Renal cortical epithelial cell (primary cell): ENCODE data around the gene MTRF1. TPM values are rescaled to one million over a fixed set of nuclear protein-coding genes. Genes with fewer than 3 reads are reported as not detected.
A peak's percentile ranks its signal among the peaks of the same experiment; 100 is the strongest.
"Not testable (repeated sequence)": the region's sequence is repeated elsewhere in the genome, so short reads cannot be mapped to it uniquely, and the experiment has no call there.

Experiments used
- DNase-seq: peaks from one replicate; pipeline ENCODE4 v3.0.0-alpha.2; 2011; ENCODE audit warnings: low read depth
- total RNA-seq: library from RNA; depleted of rRNA; stranded (reverse); fragments of >200 nt; gene quantifications from 2 replicates; pipeline ENCODE4 v1.2.3, GENCODE V29; 2014

Gene MTRF1
- total RNA-seq, 1 donor from 2014 or later, result 15.9 TPM

GRCh38 chr13:41279156-41279555 is 15.8 kb upstream of the MTRF1 start:
- not testable (repeated sequence) for DNase-seq

- no peak for DNase-seq
These were observed 13.4 kb upstream of the MTRF1 start for GRCh38 chr13:41276824-41277223.

GRCh38 chr13:41274881-41275280 is 11.5 kb upstream of the MTRF1 start:
- DNase-seq, result no peak

GRCh38 chr13:41273831-41274441 is 10.6 kb upstream of the MTRF1 start:
- DNase-seq, result peak; percentile 68

GRCh38 chr13:41271456-41272285 is 8.3 kb upstream of the MTRF1 start:
- DNase-seq, result peak; percentile 17

- DNase-seq, result peak; percentile 22
These were observed 5.4 kb upstream of the MTRF1 start for GRCh38 chr13:41268764-41269163.

- no peak for DNase-seq
These were observed 3.7 kb upstream of the MTRF1 start for GRCh38 chr13:41267106-41267505.

- DNase-seq, result no peak
These were observed 3.4 kb downstream of the MTRF1 start for GRCh38 chr13:41259875-41260501.

- no peak for DNase-seq
These were observed 5.8 kb downstream of the MTRF1 start for GRCh38 chr13:41257535-41257934.

GRCh38 chr13:41254902-41255301 is 8.5 kb downstream of the MTRF1 start:
- no peak for DNase-seq

- DNase-seq, result no peak
These were observed 12.4 kb downstream of the MTRF1 start for GRCh38 chr13:41250993-41251392.

GRCh38 chr13:41246969-41247680 is 16.3 kb downstream of the MTRF1 start:
- DNase-seq, result no peak

GRCh38 chr13:41244556-41244955 is 18.8 kb downstream of the MTRF1 start:
- no peak for DNase-seq

GRCh38 chr13:41241626-41242025 is 21.8 kb downstream of the MTRF1 start:
- DNase-seq, result no peak

- no peak for DNase-seq
These were observed 27.0 kb downstream of the MTRF1 start for GRCh38 chr13:41236369-41236768.

GRCh38 chr13:41232578-41233480 is 30.5 kb downstream of the MTRF1 start:
- DNase-seq, result no peak

GRCh38 chr13:41231786-41232185 is 31.6 kb downstream of the MTRF1 start:
- DNase-seq, result peak; percentile 65

- no peak for DNase-seq
These were observed 32.2 kb downstream of the MTRF1 start for GRCh38 chr13:41231025-41231677.

GRCh38 chr13:41229356-41229755 is 34.0 kb downstream of the MTRF1 start:
- no peak for DNase-seq
